HG02938 (cell line): ENCODE results near the gene TRIM48.
"Not testable (repeated sequence)": the region's sequence is repeated elsewhere in the genome, so short reads cannot be mapped to it uniquely, and the experiment has no call there.

ENCODE experiments used
- ATAC-seq: cut with Tn5 transposase; IDR thresholded peaks from one replicate; pipeline ENCODE4 v1.9.1; 2021; ENCODE audit warnings: mild to moderate bottlenecking, moderate library complexity; ENCODE audit not compliant: unreplicated experiment

Gene TRIM48, protein sequence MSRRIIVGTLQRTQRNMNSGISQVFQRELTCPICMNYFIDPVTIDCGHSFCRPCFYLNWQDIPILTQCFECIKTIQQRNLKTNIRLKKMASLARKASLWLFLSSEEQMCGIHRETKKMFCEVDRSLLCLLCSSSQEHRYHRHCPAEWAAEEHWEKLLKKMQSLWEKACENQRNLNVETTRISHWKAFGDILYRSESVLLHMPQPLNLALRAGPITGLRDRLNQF

DNA sequence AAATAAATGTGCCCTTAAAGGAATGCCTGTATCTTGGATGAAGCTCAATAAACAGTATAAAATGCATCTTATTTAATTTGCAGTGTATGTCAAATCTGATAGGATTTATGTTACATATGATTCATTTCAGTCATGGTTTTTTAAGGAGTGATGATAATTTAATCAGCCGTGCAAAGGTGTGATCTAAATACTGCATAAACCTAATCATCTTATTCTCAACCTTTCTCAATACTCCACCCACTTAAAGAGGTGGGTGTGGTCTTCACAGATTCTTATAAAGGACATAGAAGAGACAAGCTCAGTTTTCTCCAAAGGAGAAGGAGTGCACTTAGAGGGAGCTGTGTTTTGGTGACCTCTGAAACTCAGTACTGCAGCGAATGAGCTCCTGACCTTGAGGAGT, at the start of gene TRIM48:
TRIM48 (plus strand) TSS at position 301 of the 400 bp plus-strand sequence. CDS start 113 bp downstream, outside the sequence.
- ATAC-seq: not testable (repeated sequence)

DNA sequence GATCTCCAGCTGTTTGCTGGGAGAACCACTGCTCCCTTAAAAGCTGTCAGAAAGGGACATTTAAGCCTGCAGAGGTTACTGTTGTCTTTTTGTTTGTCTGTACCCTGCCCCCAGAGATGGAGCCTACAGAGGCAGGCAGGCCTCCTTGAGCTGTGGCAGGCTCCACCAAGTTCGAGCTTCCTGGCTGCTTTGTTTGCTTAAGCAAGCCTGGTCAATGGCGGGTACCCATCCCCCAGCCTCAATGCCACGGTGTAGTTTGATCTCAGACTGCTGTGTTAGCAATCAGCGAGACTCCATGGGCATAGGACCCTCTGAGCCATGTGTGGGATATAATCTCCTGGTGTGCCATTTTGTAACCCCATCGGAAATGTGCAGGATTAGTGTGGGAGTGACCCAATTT, 23.6 kb upstream of the TRIM48 start:
- not testable (repeated sequence) for ATAC-seq

DNA sequence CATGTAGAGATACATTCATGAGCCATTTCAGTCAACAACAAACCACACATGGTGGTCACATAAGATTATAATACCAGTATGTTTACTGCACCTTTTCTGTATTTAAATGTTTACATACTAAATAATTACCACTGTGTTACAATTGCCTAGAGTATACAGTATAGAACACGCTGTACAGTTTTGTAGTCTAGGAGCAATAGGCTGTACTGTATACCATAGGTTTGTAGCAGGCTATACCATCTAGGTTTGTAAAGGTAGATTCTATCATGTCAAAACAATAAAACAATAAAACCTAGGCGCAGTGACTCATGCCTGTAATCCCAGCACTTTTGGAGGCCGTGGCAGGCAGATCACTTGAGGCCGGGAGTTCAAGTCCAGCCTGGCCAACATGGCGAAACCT, 1.1 kb downstream of the TRIM48 start:
- ATAC-seq: no peak
